GM10266 (cell line): ENCODE measurements around the gene TRMT61A.
"Not testable (repeated sequence)": the region's sequence is repeated elsewhere in the genome, so short reads cannot be mapped to it uniquely, and the experiment has no call there.

ENCODE experiments used
- DNase-seq: peaks from one replicate; pipeline ENCODE4 v3.0.0; 2012; ENCODE audit errors: extremely low spot score
- CTCF ChIP-seq: IDR thresholded peaks from 2 replicates; pipeline ENCODE4 v1.5.1; 2012; ENCODE audit warnings: mild to moderate bottlenecking, low read depth; ENCODE audit not compliant: control insufficient read depth, insufficient read depth; ENCODE audit errors: missing control alignments

TRMT61A gene

GRCh38 chr14:103524002-103524935 lies 4.7 kb upstream of the TRMT61A start:
- TF ChIP-seq CTCF: no peak
- DNase-seq: no peak

GRCh38 chr14:103525430-103526246 lies 3.4 kb upstream of the TRMT61A start:
- DNase-seq: not testable (repeated sequence)

DNA sequence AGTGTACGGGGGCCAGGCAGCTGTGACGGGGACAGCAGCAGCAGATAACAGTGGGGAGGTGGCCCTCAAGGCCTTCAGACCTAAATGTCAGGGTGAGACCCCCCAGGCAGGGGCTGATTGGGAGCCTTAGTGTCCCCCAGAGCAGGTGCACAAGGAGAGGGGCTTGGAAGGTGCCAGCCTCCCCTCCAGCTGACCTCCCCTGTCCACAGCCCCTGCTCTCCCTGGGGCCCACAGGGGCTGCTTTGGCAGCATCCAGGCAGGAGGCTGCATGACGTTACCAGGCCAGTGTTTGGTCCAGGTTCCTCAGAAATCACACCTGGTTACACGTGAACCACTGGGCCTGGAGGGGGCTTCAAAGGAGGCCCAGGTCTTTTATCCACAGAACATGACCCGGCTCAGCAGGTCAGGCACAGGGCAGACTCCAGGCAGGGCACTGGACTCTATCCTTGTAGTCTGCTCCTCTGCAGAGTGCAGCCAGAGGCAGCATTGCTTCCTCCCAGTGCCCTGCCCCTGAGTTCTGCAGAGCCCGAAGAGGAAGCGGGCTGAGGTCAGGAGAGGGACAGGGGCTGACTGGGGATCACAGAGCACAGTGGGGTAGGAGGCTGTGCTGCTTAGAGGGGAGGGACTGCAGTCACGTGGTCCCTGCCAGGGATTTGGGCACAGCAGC lies 2.6 kb upstream of the TRMT61A start:
- no peak for TF ChIP-seq CTCF
- no peak for DNase-seq

GRCh38 chr14:103526914-103527248 lies 2.1 kb upstream of the TRMT61A start:
- no peak for DNase-seq
- no peak for TF ChIP-seq CTCF

DNA sequence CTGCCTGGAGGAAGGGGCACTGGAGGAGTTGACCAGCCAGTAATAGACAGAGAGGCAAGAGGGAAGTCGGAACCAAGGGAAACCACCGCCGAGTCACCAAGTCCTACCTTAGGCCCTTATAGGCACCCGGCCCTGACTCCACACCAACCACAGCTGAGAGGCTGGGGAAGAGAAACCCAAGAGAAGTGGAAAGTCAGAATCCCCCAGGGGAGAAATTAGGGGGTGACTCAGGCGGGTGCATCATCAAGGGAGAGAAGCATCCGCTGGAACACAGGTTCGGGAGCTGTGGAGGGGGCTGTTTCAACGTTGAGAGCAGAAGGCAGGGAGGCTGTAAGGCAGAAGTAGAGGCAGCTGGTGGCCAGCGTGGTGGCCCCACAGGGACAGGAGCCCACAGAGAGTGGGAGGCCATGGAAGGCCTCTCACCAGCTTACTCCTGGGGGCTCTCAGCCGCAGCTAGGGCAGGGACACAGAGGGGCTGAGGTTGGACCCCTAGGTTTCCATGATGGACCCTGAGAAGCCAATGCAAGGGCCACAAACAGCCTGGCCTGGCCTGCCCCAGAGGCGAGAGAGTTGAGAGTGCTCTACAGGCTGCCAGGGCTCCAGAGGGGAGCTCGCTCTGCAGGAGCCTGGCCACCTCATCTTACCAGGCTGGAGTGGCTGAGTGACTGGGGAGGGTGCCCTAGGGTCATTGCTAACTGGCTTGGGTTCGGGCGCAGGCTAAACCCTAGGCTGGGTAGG lies 1.4 kb upstream of the TRMT61A start:
- no peak for TF ChIP-seq CTCF
- peak; percentile 88 for DNase-seq

GRCh38 chr14:103528146-103528586 lies 830 bp upstream of the TRMT61A start:
- DNase-seq: no peak
- TF ChIP-seq CTCF: no peak
